G401.6 (cell line): ENCODE measurements around the gene LTB.

ENCODE experiments used
- FAIRE-seq: peaks from 2 replicates; lab custom pipeline; 2012; peaks lifted over from hg19 to GRCh38; lab: Jason Lieb, UNC

Gene LTB

GRCh38 chr6:31546958-31547726 is 35.1 kb downstream of the LTB start, which contains the start of gene NFKBIL1:
Gene NFKBIL1, plus strand, starts transcription at chr6:31547608. Its CDS starts 87 bp downstream, at chr6:31547695.
- FAIRE-seq: peak; percentile 88

GRCh38 chr6:31546339-31546957 is 35.8 kb downstream of the LTB start, which contains the start of gene ATP6V1G2:
Gene ATP6V1G2, minus strand, starts transcription at chr6:31546608. Its CDS starts 49 bp downstream, at chr6:31546559.
- peak; percentile 83 for FAIRE-seq

- FAIRE-seq: no peak
These were observed 36.9 kb downstream of the LTB start for GRCh38 chr6:31545291-31545690.

GRCh38 chr6:31544676-31545075 is 37.5 kb downstream of the LTB start:
- no peak for FAIRE-seq

- no peak for FAIRE-seq
These were observed 38.6 kb downstream of the LTB start for GRCh38 chr6:31543639-31544038.

- FAIRE-seq: peak; percentile 86
These were observed 40.3 kb downstream of the LTB start, which contains the start of gene DDX39B for GRCh38 chr6:31541658-31542521. Gene DDX39B, minus strand, starts transcription at chr6:31542003. Its CDS starts 1,471 bp downstream, at chr6:31540532.

- FAIRE-seq: no peak
These were observed 41.1 kb downstream of the LTB start for GRCh38 chr6:31541059-31541657.

- no peak for FAIRE-seq
These were observed 41.6 kb downstream of the LTB start for GRCh38 chr6:31540640-31541039.

- no peak for FAIRE-seq
These were observed 43.3 kb downstream of the LTB start for GRCh38 chr6:31538805-31539400.

- FAIRE-seq: no peak
These were observed 46.5 kb downstream of the LTB start for GRCh38 chr6:31535538-31536324.

- FAIRE-seq: no peak
These were observed 47.6 kb downstream of the LTB start for GRCh38 chr6:31534521-31535040.

GRCh38 chr6:31534011-31534410 is 48.2 kb downstream of the LTB start:
- FAIRE-seq: no peak

GRCh38 chr6:31533455-31533841 is 48.8 kb downstream of the LTB start:
- no peak for FAIRE-seq

GRCh38 chr6:31532644-31533454 is 49.4 kb downstream of the LTB start:
- no peak for FAIRE-seq

- FAIRE-seq: no peak
These were observed 50.2 kb downstream of the LTB start for GRCh38 chr6:31531771-31532643.

- no peak for FAIRE-seq
These were observed 51.1 kb downstream of the LTB start for GRCh38 chr6:31531162-31531561.

GRCh38 chr6:31530659-31531058 is 51.6 kb downstream of the LTB start:
- FAIRE-seq: no peak
